Measurements from ENCODE around the gene ZBP1.

- no peak for TF ChIP-seq CTCF (IDR thresholded peaks at IDR 0.05; ENCODE audit: low read depth, low read length)
- TF ChIP-seq EZH2phosphoT487 (IDR thresholded peaks at IDR 0.05; ENCODE audit: low read depth), result no peak
Measured at GRCh38 chr20:57622201-57622570, 2.0 kb upstream of the ZBP1 start.
